GM12801 (cell line): Measurements from ENCODE around the gene OST4.

Source experiments
- CTCF ChIP-seq: IDR thresholded peaks from one replicate; pipeline ENCODE4 v1.5.1; 2011; ENCODE audit warnings: control low read depth; ENCODE audit not compliant: insufficient read length; ENCODE audit errors: extremely low read depth

Gene OST4

GRCh38 chr2:27078267-27079194 is 7.1 kb upstream of the OST4 start, which contains the start of gene EMILIN1:
TSS of gene EMILIN1 (plus strand) at chr2:27078615. CDS start at chr2:27079066, 451 bp downstream.
- no peak for TF ChIP-seq CTCF

GRCh38 chr2:27077231-27077630 is 5.8 kb upstream of the OST4 start:
- TF ChIP-seq CTCF = no peak

- no peak for TF ChIP-seq CTCF
Measured at GRCh38 chr2:27076323-27076722, 4.9 kb upstream of the OST4 start.

- no peak for TF ChIP-seq CTCF
Measured at GRCh38 chr2:27074738-27075565, 3.5 kb upstream of the OST4 start.

GRCh38 chr2:27073782-27074181 is 2.3 kb upstream of the OST4 start:
- TF ChIP-seq CTCF = no peak

GRCh38 chr2:27072920-27073319 is 1.5 kb upstream of the OST4 start:
- TF ChIP-seq CTCF = no peak
